Left renal pelvis (tissue), 4 donors: Measurements from ENCODE around the gene HECTD2. TPM values are rescaled to one million over a fixed set of nuclear protein-coding genes. Genes with fewer than 3 reads are reported as not detected.
A peak's percentile ranks its signal among the peaks of the same experiment; 100 is the strongest.
"Not testable (repeated sequence)": the region's sequence is repeated elsewhere in the genome, so short reads cannot be mapped to it uniquely, and the experiment has no call there.

Experiments used
- DNase-seq, 4 donors: peaks; one replicate each; pipeline ENCODE4 v3.0.0-alpha.2; 2013; ENCODE audit warnings: low read depth in 4 of 4, low spot score in 3 of 4
- polyA plus RNA-seq, 4 donors: library from polyadenylated mRNA; unstranded; fragments of 120-200 nt; gene quantifications; one replicate each; pipeline ENCODE4 v1.2.1, GENCODE V29; 2013; ENCODE audit not compliant: insufficient read length in 4 of 4

The HECTD2 gene
- polyA plus RNA-seq: 10 to 100 TPM; 26.3 to 36.2 (median 34.3) TPM

DNA sequence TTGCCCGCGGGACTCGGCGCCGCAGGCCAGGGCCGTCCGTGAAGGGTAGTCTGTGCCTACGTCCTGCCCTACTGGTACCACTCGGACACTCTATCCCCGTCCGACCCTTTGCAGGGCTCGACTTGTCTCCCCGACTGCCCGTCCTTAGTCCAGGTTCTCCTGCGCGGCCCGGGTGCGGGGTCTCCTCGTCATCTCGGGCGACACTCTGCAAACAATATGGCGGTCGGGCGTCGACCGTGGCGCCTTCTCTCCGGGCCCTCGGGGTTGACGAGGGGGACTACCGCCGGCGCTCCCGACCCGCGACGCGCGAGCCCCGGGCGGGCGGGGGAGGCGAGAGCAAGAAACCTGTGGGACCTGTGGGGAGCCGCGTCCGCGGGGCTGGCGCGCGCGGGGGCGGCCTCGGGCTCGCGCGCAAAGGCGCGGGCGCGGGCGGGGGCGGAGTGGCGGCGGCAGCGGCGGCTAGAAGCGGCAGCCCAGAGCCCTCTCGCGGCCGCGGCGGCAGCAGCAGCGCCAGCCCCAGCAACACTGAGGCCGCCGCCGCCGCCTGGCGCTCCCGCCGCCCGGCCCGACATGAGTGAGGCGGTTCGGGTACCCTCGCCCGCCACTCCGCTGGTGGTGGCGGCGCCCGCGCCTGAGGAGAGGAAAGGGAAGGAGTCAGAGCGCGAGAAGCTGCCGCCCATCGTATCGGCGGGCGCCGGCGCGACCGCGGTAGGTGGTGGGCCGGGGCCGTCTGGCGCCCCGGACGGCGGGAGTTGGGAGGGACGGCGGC lies at the start of gene HECTD2:
Gene HECTD2, plus strand, starts transcription at position 476 of the 769 bp plus-strand sequence. Its CDS starts 95 bp downstream, at position 571.
- DNase-seq: peak; percentile 58 to 66 (median 60)

GRCh38 chr10:91360461-91360860 lies 49.7 kb upstream of the HECTD2 start:
- DNase-seq: no peak

DNA sequence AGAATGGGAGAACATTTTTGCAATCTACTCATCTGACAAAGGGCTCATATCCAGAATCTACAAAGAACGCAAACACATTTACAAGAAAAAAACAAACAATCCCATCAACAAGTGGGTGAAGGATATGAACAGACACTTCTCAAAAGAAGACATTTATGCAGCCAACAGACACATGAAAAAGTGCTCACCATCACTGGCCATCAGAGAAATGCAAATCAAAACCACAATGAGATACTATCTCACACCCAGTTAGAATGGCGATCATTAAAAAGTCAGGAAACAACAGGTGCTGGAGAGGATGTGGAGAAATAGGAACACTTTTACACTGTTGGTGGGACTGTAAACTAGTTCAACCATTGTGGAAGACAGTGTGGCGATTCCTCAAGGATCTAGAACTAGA lies 44.6 kb upstream of the HECTD2 start:
- DNase-seq: not testable (repeated sequence)

DNA sequence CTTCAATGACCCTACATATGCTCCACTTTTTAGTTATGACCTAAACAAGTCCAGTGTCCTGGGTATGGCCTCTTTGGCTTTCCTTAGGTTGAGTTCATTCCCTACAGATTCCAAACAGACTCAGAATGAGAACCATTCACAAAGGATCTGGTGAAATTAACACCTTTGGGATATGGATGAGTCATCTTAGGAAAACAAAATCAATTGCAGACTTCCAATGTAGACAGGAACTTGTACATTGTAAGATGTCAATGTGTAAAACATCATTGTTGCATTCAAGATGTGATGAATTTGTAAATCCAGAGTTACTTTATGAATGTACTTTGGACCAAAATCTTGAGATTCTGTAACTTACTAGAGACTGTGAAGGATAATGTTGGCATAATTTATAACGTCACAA lies 43.4 kb upstream of the HECTD2 start:
- DNase-seq: no peak

DNA sequence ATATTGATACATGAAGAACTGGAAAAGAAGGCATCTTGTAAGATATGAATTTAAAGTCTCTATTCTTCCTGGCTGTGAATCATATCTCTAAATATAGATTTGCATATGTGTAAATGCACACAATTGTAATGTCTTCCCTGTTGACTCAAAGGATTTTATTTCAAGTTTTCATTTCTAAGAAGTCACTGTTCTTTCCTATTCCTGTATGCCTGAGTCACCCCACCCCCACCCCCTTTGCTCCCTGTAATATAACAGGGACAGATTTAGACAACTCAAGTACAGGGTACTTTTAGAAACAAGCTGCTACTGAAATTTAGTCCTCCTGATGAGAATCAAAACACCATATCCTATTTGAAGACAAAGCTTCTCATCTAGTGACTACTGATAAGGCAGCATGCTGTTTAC lies 43.0 kb upstream of the HECTD2 start:
- DNase-seq: no peak

DNA sequence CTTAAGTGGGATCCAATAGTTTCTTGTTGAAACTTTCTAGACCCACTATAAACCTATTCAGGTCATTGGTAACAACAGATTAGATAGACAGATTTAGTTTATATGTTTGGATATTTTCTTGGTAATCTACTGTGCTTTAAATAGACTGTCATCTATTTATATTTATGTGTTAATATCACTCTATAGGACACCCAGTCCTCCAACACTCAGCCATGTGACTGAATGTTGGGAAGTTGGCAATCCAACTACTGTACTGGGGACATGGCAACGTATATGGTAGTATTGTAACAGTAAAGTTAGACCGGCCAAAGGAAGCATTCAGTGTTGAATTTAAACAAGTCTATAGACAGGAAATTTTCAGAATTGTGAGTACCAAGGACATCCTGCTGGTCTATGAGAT lies 42.6 kb upstream of the HECTD2 start:
- DNase-seq: no peak

GRCh38 chr10:91369978-91370589 lies 40.1 kb upstream of the HECTD2 start:
- DNase-seq: not testable (repeated sequence)

DNA sequence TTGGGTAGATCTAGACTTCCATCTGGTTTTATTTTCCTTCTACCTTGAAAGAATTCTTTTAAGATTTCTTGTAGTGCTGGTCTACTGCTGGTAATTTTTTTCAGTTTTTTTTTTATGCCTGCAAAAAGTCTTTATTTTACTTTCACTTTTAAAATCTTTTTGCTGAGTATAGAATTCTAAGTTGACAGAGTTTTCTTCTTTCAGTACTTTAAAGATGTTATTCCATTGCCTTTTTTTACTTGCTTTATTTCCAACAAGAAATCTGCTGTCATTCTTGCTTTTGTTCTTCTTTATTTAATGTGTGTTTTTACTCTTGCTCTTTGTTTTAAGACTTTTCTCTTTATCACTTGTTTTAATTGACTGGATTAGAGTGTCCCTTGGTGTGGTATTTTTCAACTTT lies 36.1 kb upstream of the HECTD2 start:
- no peak for DNase-seq

- DNase-seq: no peak
Observed at GRCh38 chr10:91378061-91378460, 32.1 kb upstream of the HECTD2 start.

GRCh38 chr10:91380873-91381256 lies 29.3 kb upstream of the HECTD2 start:
- no peak for DNase-seq

DNA sequence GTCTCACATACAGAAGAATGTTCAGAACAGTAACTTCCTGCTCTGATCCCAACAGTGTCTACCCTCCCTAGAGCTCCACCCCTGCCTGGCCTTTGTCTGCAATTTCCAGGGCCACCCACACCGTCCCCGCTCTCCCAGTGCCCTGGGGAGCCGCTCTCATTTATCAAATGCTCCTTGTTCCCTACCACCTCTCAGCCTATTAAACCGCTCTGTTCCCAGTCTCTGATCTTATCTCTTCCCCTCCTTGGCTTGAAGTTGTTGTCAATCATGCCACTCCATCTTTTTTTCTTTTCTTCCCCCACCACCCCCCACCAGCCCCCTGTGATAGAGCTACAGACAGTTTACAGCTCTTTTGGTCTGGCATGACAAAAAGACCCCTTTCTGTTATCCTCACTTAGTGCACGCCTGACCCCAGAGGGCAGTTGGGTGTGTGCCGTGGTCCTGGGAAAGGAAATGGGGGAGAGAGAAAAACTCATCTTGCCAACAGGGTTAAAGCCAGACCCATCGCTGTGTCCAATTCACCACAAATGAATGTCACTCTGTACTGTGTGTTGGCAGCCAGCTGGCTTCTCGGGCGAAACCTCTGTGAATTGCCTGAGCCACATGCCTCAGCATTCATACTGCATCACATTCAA lies 28.8 kb upstream of the HECTD2 start:
- no peak for DNase-seq

DNA sequence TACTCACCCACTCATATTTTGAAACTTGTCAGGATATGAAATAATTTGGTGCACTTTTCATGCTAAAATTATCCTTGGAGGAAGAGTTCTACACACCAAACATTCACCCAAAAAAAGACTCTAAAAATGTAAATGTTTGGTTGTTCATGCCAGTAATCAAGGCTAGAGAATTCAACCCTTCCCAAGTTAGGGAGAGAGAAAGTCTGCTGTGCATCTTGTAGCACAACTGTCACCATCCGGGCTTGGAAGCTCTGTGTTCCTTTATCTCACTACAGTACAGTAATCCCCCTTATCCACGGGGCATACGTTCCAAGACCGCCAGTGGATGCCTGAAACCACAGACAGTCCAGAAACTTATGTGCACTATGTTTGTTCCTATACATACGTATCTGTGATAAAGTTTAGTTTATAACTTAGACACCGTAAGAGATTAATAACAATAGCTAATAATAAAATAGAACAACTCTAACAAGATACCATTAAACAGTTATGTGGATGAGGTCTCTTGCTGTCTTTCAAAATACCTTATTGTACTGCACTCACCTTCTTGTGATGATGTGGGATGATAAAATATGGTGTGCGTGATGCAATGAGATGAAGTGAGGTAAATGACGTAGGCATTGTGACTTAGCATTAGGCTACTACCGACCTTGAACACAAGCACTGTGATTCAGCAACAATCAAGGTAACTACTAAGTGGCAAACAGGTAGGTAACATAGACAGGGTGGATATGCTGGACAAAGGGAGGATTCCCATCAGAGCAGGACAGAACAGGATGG lies 24.6 kb upstream of the HECTD2 start:
- DNase-seq: no peak

- no peak for DNase-seq
Observed at GRCh38 chr10:91389636-91390512, 20.3 kb upstream of the HECTD2 start.

GRCh38 chr10:91390513-91390825 lies 19.7 kb upstream of the HECTD2 start:
- DNase-seq: not testable (repeated sequence)

- no peak for DNase-seq
Observed at GRCh38 chr10:91391920-91392319, 18.2 kb upstream of the HECTD2 start.

DNA sequence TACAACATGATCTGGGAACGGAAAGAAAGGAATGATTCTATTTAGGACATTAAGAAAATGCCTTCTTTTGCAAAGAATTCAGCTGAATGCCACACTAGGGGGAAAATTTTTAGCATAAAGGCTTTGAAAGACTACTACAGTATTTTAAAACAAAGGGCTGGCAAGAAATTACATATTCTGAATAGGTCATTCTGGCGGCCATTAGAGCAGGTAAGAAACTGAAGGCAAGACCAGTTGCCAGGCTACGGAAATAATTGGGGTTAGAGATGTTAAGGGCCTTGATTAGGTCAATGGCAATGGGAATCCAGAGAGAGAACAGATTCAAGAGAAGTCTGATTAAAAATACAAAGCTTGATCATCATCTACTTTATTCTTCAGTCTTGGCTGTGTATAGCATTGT lies 3.8 kb upstream of the HECTD2 start:
- DNase-seq: no peak

- peak; percentile 66 to 76 (median 70) for DNase-seq
Observed at GRCh38 chr10:91409069-91409868, 875 bp upstream of the HECTD2 start.

DNA sequence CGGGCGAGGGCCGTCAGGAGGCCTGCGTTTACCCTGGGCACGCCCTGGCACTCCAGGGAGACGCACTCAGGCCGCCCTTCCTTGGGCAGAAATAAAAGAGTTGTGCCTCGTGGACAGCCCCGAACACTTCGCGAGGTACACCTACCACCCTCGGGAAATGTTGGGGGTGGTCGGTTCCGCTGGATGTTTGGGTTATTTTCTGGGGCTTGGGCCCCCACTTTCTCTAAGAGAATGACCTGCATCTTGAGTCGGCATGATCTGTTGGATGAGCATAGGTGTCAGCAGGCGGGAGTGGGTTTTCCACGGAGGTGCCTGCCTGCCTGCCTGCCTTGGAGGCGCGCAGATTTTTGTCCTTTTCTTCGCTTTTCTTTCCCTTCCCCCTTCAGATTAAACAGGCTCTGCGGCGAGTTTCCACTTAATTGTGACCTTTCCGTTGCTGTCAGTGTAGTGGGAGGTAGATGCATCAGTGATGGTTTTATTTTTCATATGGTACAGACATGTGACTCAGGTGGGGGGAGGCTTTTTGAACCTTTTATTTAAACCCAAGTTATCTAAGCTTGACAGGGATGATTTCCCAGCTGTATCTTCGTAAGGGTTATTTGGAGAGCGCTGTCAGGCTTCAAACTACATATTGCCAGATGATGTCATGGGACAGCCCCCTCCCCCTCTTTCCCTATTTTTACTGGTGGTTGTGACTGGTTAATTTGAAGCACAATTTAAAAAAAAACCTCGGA lies 661 bp downstream of the HECTD2 start:
- DNase-seq: peak in 3 of 4 donors; percentile 29 to 47 (median 31)

GRCh38 chr10:91411621-91412020 lies 1.5 kb downstream of the HECTD2 start:
- no peak for DNase-seq
